GM23248 (cell line): ENCODE measurements around the gene SLC38A5.

ENCODE experiments used
- EZH2 ChIP-seq: fragments of 200-600 bp; sonication (generic); IDR thresholded peaks from 2 replicates; pipeline ENCODE4 v1.6.1; 2018; ENCODE audit warnings: antibody characterized with exemption, mild to moderate bottlenecking; ENCODE audit not compliant: insufficient read depth, poor library complexity, severe bottlenecking
- EZH2phosphoT487 ChIP-seq: fragments of 200-600 bp; sonication (generic); IDR thresholded peaks from 2 replicates; pipeline ENCODE4 v1.6.1; 2018; ENCODE audit warnings: antibody characterized with exemption, moderate library complexity, mild to moderate bottlenecking, low read depth; ENCODE audit not compliant: insufficient read depth

DNA sequence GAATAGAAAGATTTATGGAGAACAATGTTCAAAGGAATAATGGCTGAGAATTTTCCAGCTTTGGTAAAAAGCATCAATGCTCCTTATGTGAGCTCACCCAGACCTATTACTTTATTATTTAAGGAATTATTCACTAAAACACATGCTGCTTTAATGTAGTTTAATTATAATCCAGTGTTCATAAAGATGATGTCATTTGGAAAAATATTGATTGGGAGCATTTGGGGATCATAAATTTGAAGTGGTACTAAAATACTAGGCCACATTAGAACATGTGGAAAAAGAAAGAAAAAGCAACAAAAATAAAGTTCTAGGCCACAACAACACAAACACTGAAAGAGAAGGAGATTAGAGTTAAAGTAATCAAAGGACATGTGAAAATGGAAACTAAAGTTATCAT, 20.0 kb downstream of the SLC38A5 start:
- TF ChIP-seq EZH2 (no peak), EZH2phosphoT487 (no peak)
